GM21526 (cell line): Measurements from ENCODE around the gene CEP68.
A peak's percentile ranks its signal among the peaks of the same experiment; 100 is the strongest.
"Not testable (repeated sequence)": the region's sequence is repeated elsewhere in the genome, so short reads cannot be mapped to it uniquely, and the experiment has no call there.

ENCODE experiments used
- ATAC-seq: cut with Tn5 transposase; IDR thresholded peaks from one replicate; pipeline ENCODE4 v1.9.1; 2021; ENCODE audit warnings: moderate library complexity; ENCODE audit not compliant: unreplicated experiment, low FRiP score

Gene CEP68

GRCh38 chr2:65030476-65031332, 25.5 kb upstream of the CEP68 start:
- no peak for ATAC-seq

- ATAC-seq = no peak
Observed at GRCh38 chr2:65031341-65032018, 24.7 kb upstream of the CEP68 start.

- ATAC-seq = no peak
Observed at GRCh38 chr2:65032019-65032975, 23.9 kb upstream of the CEP68 start.

- ATAC-seq = no peak
Observed at GRCh38 chr2:65033178-65033577, 23.0 kb upstream of the CEP68 start.

GRCh38 chr2:65033667-65034066, 22.5 kb upstream of the CEP68 start:
- ATAC-seq = not testable (repeated sequence)

GRCh38 chr2:65035351-65035943, 20.8 kb upstream of the CEP68 start:
- ATAC-seq = no peak

- ATAC-seq = no peak
Observed at GRCh38 chr2:65037178-65037577, 19.0 kb upstream of the CEP68 start.

- no peak for ATAC-seq
Observed at GRCh38 chr2:65039640-65040039, 16.6 kb upstream of the CEP68 start.

- no peak for ATAC-seq
Observed at GRCh38 chr2:65040400-65041261, 15.6 kb upstream of the CEP68 start.

- ATAC-seq = no peak
Observed at GRCh38 chr2:65043001-65043400, 13.2 kb upstream of the CEP68 start.

- ATAC-seq = no peak
Observed at GRCh38 chr2:65044097-65044735, 12.0 kb upstream of the CEP68 start.

GRCh38 chr2:65045651-65046050, 10.6 kb upstream of the CEP68 start:
- no peak for ATAC-seq

GRCh38 chr2:65046633-65047407, 9.4 kb upstream of the CEP68 start:
- ATAC-seq = no peak

- no peak for ATAC-seq
Observed at GRCh38 chr2:65049010-65049639, 7.1 kb upstream of the CEP68 start.

GRCh38 chr2:65050931-65051330, 5.3 kb upstream of the CEP68 start:
- no peak for ATAC-seq

- ATAC-seq = peak; percentile 49
Observed at GRCh38 chr2:65053199-65053598, 3.0 kb upstream of the CEP68 start.

- ATAC-seq = no peak
Observed at GRCh38 chr2:65054749-65055421, 1.3 kb upstream of the CEP68 start.
